Measurements from ENCODE around the gene BCAP31.
"Not testable (repeated sequence)": the region's sequence is repeated elsewhere in the genome, so short reads cannot be mapped to it uniquely, and the experiment has no call there.

The BCAP31 gene

DNA sequence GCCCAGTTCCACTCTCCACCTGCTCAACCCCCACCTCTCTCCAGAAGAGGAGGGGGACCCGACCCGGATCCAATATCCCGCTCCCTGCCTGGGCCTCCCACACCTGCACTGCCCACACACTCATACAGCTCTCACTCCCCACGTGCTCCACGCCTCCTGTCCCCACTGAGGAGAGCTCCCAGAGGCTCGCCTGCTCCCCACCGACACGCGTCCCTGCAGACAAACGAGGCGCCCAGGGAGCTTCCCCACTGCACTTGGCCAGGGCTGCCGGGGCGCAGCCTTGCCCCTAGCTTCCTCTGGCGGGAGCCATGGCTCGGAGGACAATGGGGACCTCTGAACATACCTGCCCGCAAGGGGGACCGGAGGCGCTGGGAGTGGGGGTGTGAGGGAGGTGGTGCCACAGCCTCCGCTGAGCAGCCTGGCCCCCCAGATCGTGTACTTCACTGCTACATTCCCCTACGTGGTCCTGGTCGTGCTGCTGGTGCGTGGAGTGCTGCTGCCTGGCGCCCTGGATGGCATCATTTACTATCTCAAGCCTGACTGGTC is 31.5 kb downstream of the BCAP31 start:
- DNase-seq, result no peak

DNA sequence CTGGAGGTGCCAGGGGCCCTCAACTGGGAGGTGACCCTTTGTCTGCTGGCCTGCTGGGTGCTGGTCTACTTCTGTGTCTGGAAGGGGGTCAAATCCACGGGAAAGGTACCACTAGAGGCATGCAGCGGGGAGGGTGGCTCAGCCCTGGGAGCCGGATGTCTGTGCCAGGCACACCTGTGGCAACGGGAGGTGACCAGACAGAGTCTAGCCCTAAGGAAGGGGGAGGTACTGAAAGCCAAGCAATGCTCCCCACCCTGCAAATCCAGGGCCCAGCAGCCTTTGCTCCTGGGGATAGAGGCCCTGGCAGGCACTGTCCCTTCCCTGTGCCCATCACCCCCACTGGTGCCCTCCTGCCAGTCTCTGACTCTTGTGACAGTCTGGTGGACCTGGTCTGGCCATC is 32.2 kb downstream of the BCAP31 start:
- no peak for DNase-seq

DNA sequence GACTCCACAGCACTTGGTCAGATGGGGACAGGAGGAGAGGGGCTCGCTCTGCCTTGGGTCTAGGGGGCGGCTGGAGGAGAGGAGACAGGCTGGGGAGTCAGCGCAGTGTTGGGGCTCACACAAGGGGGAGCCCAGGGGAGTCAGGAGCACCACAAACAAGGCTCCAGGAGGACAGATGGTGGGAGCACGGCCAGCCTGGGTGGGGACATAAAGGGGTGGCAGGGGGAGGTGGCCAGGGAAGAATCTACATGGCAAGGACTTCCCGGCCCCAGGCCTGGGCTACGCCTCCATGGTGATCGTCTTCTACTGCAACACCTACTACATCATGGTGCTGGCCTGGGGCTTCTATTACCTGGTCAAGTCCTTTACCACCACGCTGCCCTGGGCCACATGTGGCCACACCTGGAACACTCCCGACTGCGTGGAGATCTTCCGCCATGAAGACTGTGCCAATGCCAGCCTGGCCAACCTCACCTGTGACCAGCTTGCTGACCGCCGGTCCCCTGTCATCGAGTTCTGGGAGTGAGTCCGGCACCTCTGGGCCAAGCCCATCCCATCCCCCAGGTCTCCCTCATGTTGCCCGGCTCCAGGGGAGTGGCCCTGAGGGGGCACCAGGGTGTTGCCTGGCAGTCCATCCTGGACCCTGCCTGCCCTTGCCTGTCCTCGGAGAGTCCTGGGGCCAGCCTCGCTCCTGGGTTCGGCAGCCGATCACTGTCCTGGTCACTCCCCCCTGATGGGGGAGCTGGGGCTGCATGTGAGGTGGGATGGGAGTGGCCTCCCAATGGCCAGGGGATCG is 33.0 kb downstream of the BCAP31 start:
- not testable (repeated sequence) for DNase-seq

DNA sequence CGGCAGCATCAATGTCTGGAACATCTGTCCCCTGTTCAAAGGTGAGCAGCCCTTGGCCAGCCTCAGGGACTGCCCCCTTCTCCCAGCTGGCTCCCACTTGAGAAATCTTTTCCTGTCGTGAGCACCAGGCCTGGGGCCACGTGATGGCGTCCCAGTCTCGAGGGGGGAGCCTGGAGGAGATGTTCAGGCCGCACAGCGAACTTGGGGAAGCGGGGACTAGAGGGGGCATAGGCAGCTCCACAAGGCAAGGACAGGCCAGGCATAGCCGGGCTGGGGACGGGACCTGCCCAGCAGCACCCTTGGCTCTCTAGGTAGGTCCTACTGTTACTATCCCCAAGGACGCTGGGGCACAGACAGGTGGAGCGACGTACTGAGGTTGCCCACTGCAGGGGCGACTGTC is 33.7 kb downstream of the BCAP31 start:
- no peak for DNase-seq

DNA sequence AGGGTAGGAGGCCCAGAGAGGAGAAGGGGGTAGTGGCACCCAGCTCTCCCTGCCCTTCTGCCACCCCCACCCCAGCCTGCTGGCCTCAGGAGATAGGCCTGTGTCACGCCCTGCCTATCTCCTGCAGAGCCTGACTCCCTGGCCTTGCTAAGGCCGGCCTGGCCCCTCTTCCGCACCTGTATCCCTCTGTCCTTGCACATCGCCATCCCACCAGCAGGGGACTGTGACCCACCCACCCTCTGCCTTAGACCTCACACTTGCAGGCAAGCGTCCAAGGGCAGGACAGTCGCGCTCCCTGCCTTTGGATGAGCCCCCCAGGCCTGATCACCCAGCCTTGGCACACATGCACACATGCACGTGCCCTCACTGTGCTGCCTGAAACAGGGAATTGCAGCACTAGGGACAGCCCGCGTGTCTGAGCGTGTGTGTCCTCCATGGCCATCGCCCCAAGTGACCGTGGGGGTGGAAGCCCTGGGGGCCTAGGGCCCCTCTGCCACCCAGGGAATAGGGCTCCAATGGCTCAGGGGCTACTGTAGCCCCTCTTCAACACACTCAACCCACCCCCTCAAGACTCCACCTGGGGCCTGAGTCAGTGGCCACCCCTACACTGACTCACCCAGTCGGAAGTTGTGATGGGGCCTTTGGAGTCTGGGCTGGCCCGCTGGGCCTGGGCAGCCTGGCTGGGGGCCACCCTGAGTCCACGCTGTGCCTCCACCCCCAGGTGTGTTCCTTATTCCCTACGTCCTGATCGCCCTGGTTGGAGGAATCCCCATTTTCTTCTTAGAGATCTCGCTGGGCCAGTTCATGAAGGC is 34.3 kb downstream of the BCAP31 start:
- DNase-seq, result no peak

DNA sequence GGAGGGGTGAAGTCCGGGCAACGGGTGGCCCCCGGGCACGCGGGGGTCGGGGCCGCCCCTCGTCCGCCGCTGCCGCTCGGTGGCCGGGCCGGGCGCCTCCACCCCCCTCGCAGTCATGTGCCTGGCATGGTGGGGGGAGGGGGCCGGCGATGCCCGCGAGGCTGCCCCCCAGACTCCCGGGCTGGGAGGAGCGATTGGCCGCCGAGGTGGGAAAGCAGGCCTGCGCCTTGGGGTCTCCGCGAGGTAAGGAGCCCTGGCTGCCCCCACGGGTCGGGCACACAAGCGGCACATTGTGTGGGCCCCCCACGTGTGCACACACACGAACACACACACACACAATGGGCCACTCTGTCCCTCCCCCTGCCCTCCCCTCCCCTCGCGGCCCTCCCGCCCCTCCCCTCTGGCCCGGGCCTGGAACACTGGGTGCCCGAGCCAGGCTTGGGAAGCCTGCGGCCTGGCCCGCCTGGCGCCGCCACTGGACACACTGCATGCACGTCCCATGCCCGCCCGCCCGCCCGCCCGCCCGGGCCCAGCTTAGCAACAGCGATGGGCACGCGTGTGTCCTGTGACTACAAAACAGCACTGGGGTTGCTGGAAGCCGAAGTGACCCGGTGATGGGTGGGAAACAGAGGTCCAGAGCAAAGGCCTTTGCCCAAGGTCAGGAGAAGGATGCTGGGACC is 35.1 kb downstream of the BCAP31 start:
- peak; percentile 57 for DNase-seq

DNA sequence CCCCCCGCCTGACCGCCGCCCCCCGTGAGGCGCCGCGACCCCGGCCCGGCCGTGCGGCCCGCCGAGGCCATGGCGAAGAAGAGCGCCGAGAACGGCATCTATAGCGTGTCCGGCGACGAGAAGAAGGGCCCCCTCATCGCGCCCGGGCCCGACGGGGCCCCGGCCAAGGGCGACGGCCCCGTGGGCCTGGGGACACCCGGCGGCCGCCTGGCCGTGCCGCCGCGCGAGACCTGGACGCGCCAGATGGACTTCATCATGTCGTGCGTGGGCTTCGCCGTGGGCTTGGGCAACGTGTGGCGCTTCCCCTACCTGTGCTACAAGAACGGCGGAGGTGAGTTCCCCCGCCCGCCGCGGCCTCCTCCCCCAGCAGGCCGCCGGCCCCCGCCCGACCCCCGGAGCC is 35.7 kb downstream of the BCAP31 start:
- no peak for DNase-seq

DNA sequence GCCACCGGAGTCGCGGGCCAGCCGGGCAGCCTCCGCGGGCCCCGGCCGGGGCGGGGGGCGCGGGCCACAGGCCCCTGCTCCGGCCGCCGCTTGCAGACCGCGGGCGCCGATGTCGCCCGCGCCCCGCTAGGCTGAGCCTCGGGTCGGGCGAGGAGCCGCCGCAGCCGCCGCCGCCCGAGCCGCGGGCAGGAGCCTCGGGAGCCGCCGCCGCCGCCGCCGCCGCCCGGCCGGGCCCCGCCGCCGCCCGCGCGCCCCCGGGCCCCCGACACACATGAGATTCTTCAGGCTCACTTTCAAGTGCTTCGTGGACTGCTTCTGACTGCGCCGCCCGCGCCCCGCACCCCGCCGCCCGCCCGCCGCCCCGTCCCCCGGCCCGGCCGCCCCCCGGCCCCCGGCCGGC is 36.1 kb downstream of the BCAP31 start:
- no peak for DNase-seq

DNA sequence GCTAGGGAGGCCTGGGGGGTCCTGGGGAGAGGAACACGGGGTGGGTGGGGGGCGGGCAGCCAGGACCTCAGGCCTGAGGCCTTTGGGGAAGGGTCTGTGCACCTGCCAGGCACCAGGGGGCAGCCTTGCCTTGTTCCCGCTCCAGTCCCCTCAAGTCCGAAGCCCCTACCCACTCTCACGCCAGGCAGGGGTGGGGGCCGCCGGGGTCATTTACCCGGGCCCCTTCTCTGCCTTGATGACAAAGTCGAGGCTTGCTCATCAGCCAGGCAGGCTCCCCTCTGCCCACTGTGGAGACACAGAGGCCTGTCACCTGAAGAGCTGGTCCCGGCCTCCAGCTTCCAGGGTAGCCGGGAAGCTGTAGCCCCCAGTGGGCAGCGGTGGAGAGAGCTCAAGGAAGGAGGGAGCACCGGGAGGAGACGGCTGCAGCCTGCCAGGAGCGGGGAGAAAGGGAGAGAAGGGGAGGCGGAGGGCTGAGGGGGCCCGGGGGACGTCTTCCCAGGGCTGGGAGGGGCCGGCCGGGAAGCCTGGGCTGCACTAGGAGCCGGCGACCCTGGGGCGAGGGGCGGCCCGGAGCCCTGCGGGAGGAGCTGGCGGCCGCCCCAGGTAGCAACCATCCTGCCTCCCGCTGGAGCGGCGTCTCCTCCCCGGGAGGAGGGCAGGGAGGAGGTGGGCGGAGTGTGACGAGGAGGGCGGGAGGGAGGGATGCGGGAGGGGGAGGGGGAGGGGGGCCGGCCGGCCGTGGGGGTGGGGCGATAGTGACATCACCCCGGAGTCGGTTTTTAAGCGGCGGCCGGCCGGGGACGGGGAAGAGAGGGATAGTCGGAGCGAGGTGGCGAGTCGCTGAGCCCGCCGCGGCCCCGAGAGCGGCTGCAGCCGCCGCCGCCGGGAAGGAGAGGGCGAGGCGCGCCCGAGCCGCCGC is 36.8 kb downstream of the BCAP31 start, which contains the start of gene SLC6A8:
Gene SLC6A8, plus strand, starts transcription at position 806 of the 919 bp plus-strand sequence. CDS start 649 bp downstream, outside the sequence.
- DNase-seq, result peak; percentile 84

DNA sequence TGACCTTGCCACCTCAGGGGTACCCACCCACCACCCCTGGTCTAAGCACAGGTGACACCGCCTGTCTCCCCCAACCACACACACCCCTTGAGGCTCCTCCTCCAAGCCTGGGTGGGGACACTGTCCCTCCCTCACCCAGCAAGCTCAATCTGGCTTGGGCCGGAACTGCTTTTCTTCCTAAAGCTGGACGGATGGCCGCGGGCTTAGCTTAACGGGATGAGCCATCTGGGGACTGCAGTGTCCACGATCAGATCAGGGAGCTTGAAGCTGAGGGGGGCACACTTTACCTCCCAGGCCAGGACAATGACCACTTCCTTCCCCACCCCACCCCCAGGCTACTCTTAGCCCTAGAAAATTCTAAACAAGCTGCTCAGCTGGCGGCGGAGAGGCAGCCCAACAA is 37.5 kb downstream of the BCAP31 start:
- no peak for DNase-seq

DNA sequence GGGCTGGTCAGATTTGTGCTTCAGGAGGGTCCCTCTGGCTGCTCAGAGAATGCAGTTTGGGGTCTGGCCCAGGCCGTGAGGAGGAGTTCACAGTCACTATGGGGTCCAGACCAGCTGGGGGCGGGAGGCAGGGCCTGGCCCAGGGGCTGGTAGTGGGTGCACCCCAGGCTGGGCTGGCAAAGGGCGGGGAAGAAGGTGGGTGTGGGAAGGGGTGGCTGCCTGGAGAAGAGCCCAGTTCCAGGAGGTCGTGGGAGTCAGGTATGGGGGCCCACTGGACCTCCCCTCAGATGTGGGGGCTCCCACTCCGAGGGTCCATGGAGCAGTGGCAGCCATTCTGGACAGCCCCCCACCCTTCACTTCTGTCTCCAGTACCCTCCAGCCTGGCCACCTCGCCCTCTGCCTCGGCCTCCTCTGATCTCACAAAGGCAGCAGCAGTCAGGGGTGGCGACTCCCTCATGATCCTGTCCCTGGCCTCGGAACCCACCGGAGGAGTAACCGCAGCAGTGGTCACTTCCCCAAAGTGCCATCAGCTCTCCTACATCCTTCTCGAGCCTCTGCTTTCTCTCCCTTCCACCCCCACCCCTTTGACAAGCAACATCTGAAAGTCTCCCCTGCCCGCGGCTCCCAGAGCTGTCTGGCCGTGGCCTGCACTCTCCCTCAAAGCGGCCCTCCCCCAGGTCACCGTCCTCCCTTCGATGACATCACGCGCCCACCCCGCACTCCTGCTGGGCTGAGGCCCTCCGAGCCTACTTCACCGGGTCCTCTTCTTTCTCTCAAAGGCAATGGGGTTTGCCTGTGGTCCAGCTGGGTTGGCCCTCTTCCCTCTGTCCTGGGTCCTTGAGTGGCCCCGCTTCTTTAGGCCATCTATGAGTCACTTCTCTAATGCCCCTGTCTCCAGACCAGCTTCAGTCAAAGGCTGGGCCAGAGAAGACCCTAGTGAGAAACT is 38.2 kb downstream of the BCAP31 start:
- no peak for DNase-seq

DNA sequence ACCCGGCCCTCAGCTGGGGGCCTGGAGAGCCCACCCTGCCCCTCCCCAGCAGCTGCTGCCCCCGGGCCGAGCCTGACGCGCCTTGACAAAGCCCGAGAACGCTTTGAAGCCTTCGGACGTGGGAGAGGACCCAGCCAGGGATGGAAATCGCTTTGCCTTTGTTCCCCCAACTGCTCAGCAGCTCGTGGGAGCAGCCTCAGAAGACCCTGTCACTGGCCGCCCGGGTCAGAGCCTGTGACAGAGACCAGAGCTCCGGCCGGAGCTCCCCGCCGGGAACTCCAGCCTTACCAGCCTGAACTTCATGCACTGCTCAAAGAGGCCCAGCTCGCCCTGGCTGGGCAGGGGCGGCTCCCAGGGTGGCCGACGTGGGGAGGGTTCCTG is 39.0 kb downstream of the BCAP31 start:
- no peak for DNase-seq

DNA sequence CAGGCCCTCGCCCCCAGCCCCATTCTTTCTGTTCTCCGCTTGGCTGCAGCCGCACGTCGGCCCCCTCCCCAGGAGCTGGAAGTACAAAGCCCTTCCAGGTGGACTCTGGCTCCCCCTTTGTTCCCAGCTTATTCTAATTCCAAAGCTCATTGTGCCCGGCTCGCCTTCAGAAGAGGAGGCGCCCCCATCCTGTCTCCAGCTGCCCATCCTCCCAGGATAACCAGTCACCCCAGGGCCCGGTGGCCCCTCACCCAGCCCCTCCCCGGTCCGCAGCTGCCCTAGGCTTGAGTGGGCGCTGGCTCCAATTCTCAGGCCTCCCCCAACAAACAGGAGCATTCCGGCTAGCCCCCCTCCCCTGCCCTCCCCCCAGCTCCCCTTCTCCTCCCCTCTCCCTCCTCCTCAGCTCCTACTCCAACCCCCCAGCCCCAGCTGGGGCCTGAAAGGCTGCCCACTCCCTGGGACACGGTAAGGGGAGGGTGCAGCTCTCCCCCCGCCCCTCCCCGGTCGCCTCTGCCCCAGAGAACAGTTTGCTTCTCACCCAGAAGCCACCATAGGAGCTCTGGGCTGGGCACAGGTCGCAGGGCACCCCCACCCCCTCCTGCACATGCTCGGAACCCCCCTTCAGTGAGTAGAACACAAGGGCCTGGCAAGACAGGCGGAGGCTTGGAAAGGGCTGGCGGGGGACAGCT is 39.6 kb downstream of the BCAP31 start:
- DNase-seq, result no peak

DNA sequence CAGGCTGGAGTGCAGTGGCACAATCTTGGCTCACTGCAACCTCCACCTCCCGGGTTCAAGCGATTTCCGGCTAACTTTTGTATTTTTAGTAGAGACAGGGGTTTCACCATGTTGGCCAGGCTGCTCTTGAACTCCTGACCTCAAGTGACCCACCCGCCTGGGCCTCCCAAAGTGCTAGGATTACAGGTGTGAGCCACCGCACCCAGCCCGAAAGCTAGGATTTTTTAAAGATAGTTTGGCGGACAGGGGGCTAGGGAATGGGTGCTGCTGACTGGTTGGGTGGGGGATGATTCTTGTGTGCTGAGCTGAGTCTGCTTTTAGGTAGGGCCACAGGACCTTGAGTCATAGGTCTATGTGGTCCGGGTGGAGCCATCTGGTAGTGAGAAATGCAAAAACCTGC is 40.7 kb downstream of the BCAP31 start:
- DNase-seq, result not testable (repeated sequence)

DNA sequence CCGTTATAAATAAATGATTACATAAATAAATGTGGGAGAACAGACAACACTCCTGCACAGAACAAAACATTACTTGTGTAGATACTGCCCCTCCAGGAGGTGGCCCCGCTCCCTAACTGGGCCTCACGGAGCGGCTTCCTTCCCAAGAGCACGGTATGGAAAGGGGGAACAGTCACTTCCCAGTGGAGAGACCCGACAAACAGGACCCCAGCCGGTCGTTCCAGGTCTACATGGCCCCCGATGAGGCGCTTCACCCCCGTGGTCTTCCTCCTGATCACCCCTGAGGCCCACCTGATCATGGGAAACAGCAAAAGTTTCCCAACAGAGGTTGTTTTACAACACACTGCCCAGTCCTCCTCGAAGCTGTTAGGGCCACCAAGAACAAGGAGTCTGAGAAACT is 43.0 kb downstream of the BCAP31 start:
- no peak for DNase-seq

DNA sequence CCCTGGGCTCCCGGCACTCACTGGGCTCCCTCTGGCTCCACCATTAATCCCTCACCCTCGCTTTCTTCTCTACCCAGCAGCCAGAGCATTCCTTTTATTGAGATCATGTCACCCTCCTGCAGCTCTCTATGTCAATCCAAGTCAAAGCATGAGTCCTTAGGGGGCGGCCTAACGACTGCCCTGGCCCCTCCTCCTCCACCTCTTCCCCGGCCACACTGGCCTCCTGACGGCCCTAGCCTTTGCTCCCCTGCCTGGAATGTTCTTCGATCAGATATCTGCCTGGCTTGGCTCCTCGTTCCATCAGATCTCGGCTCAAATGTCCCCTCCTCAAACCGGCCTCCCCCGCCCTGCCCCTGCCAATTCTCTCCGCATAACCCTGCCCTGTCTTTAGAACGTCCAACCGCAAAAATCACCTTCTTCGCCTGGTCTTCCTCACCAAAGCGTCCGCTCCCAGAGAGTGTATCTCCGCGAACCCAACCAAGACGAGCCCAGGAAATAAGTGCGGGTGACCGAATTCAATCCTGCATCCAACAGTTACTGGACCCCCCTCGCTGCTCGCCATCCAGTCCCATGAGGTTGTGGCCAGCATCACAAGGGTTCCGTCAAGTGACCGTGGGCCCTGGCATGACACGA is 49.9 kb downstream of the BCAP31 start:
- no peak for DNase-seq

DNA sequence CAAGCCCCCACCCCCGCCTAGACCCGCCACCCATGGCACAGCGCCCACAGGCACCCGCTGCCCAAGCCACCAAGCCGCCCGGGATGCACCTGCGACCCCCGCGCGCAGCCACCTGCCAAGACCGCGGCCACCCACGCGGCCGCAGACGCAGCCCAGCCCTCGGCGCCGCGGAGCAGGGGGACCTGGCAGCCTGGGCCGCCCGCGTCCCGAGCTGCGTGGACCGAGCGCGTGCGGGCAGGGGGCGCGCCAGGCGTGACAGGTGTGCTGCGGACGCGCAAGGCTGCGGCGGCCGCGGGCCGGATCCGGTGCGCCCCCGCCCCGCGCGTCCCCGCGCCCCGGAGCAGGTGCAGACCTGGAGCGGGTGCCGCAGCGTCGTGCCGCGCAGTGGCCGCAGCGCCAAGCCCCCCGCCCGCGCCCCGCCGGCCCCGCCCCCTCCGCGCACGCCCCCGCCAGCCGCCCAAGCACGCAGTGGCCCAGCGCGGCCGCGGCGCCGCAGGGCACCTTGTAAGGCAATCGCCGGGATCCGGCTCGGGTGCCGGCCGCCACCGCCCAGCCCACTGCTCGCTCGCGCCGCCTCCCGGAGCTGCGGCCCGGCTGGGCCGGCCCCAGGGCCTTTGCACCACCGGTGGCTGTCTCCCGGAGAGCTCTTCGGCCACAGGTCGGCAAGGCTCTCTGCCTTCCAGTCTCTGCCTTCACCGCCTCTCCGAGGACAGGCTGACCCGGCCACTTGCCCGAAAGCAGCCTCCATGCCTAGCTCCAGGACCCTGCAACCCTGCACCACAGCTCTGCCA is 50.6 kb downstream of the BCAP31 start, which contains the start of gene PNCK:
Gene PNCK, minus strand, starts transcription at position 386 of the 791 bp plus-strand sequence. CDS start 737 bp downstream, outside the sequence.
- no peak for DNase-seq

DNA sequence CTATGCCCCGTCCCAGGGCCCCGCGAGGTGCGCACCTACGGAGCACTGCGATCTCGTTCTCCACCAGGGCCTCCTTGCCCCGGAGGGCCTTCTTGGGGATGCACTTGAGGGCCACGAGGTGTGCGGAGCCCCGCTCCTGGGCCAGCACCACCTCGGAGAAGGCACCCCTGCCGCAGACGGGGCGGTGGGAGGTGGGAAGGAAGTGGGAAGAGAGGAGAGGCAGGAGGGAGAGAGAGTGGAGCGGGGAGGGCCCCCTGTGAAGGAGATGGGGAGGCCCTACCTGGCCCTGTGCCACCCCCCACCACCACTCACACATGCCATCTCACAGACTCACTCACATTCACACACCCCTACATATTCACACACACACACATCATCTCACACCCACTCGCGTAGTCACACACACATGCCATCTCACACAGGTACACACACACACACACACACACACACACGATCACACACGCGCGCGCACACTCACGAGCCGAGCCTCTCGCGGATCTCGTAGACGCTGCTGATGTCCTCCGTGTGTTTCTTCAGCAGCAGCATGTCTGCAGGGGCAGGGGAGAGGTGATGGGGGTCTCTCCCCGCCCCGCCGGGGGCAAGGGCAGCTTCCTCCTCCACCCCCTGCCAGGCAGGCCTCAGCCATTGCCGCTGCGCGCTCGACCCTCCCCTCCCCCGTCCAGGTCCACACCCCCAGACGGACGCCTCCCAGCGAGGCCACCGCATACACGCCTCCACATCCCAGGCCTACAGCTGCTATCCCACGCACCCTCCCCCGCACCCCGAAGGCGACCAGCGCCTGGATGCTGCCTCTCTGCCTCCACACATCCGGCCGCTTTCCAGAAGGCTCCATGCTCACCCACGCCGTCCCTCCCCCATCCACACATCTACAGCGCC is 51.4 kb downstream of the BCAP31 start:
- no peak for DNase-seq

All from right hindlimb (tissue), 1 donor.